ENCODE results near the gene RASSF7. TPM values are rescaled to one million over a fixed set of nuclear protein-coding genes. Genes with fewer than 3 reads are reported as not detected.

RASSF7 gene
- total and polyA plus RNA-seq, 8 donors = 17.6 to 253 (median 29.5) TPM

GRCh38 chr11:558503-558902, 2.3 kb upstream of the RASSF7 start:
- intact Hi-C loops (cut with DNase I) = loop anchor here in 2 of 3 donors (5.0 to 10.0 kb wide), 2 partner anchors 164 to 166 kb away; no protein-coding TSS in a partner anchor
- Histone ChIP-seq H3K36me3 (no peaks in the 10 kb centered on the region), H3K4me1 (peaks cover 0 to 19% (median 17%) of the 10 kb centered on the region in 3 donors), H3K27me3 (no peaks in the 10 kb centered on the region), H3K9me3 (no peaks in the 10 kb centered on the region), H3K4me3 (no peak overlapping the region), H3K27ac (no peak overlapping the region)
- ATAC-seq (no peak), DNase-seq (peak in 2 of 6 donors; percentile 49 to 74), FAIRE-seq (no peak)
- WGBS, 2 donors = 89% methylated on average over 20 of the region's 20 CpGs
- TF ChIP-seq, protein P1, sequence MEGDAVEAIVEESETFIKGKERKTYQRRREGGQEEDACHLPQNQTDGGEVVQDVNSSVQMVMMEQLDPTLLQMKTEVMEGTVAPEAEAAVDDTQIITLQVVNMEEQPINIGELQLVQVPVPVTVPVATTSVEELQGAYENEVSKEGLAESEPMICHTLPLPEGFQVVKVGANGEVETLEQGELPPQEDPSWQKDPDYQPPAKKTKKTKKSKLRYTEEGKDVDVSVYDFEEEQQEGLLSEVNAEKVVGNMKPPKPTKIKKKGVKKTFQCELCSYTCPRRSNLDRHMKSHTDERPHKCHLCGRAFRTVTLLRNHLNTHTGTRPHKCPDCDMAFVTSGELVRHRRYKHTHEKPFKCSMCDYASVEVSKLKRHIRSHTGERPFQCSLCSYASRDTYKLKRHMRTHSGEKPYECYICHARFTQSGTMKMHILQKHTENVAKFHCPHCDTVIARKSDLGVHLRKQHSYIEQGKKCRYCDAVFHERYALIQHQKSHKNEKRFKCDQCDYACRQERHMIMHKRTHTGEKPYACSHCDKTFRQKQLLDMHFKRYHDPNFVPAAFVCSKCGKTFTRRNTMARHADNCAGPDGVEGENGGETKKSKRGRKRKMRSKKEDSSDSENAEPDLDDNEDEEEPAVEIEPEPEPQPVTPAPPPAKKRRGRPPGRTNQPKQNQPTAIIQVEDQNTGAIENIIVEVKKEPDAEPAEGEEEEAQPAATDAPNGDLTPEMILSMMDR (IDR thresholded peaks at IDR 0.05) = no peak

DNA sequence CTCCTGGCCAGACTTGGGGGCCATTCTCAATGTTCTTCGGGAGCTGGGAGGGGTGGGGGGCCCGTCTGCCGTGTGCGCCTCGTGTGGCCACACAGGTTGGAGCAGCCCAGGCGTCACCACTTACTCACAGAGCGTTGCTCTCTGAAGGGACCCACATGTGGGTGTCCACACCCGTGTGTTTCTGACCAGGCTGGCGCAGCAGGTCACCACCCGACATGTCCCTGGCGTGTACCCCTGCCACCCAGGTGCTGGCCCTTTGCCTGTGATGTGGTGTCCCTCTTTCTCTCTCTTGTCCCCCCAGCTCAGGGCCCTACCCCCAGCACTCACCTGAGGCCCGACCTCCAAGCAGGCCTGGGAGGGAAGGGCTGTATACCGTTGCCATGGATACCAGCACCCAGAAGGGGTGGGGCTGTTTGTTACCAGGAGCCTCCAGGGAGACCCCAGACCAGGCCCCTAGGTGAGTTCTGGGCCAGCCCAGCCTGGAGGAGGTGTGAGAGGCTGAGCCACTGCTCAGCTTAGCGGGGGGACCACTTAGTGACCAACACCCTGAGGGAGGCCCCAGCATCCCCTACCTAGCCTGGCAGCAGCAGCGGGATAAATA, 1.6 kb upstream of the RASSF7 start:
- ATAC-seq (no peak), DNase-seq (peak in 2 of 6 donors; percentile 62 to 79), FAIRE-seq (no peak)
- 76 to 83% methylated on average over 15 of the region's 15 CpGs for WGBS, 2 donors
- no peak overlapping the region for H3K4me3 ChIP-seq
- peak overlapping the region; percentile 90 to 99 (median 96) for H3K27ac ChIP-seq
- no peaks in the 10 kb centered on the region for H3K36me3 ChIP-seq
- TF ChIP-seq, protein P1 (IDR thresholded peaks at IDR 0.05) = no peak
- intact Hi-C loops (cut with DNase I) = loop anchor here in 2 of 3 donors (5.0 to 10.0 kb wide), 2 partner anchors 163 to 166 kb away; no protein-coding TSS in a partner anchor
- no peaks in the 10 kb centered on the region for H3K27me3 ChIP-seq
- no peaks in the 10 kb centered on the region for H3K9me3 ChIP-seq
- H3K4me1 ChIP-seq = peaks cover 0 to 16% (median 16%) of the 10 kb centered on the region in 3 donors

DNA sequence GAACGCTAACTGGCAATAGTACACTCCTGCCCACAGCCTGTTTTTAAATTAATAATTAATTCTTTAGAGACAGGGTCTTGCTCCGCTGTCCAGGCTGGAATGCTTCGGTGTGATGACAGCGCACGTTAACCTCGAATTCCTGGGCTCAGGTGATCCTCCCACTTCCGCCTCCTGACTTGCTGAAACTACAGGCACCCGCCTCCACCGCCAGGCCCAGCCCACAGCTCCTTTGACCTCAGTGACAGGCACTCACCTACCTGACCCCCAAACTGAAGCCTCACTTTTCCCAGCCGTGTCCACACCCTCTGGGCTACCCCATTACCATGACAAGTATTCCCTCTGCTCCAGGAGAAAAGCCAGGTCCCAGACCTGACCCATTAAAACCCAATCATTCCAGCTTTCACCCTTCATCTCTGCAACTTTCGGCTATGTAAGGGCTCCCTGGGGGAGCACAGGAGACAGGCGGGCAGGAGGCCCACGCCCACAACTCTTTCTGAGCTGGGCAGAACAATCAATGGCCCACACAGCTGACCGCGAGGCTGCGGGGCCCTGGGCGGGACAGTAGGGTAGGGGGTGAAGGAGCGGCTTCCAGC, 962 bp upstream of the RASSF7 start:
- TF ChIP-seq, protein P1 (IDR thresholded peaks at IDR 0.05) = no peak
- Histone ChIP-seq H3K4me3 (peak overlapping the region; percentile 16 to 98 (median 74)), H3K9me3 (no peaks in the 10 kb centered on the region), H3K36me3 (no peaks in the 10 kb centered on the region), H3K27me3 (no peaks in the 10 kb centered on the region), H3K4me1 (peaks cover 0 to 11% (median 9%) of the 10 kb centered on the region in 3 donors), H3K27ac (peak overlapping the region; percentile 90 to 99 (median 96))
- intact Hi-C loops (cut with DNase I) = loop anchor here in 2 of 3 donors (5.0 to 10.0 kb wide), 2 partner anchors 162 to 165 kb away; no protein-coding TSS in a partner anchor
- DNase-seq = peak in 4 of 6 donors; percentile 65 to 79 (median 69)
- peak; percentile 0 to 7 (median 3) for ATAC-seq
- no peak for FAIRE-seq
- WGBS, 2 donors = 42 to 48% methylated on average over 18 of the region's 18 CpGs

GRCh38 chr11:561148-562003, 606 bp downstream of the RASSF7 start:
- intact Hi-C loops (cut with DNase I) = no loop called here
- DNase-seq = peak; percentile 80 to 92 (median 84)
- ATAC-seq = peak; percentile 56 to 76 (median 66)
- H3K4me1 ChIP-seq = peaks cover 0 to 11% (median 9%) of the 10 kb centered on the region in 3 donors
- FAIRE-seq = no peak
- no peaks in the 10 kb centered on the region for H3K36me3 ChIP-seq
- no peaks in the 10 kb centered on the region for H3K27me3 ChIP-seq
- TF ChIP-seq, protein P1 (IDR thresholded peaks at IDR 0.05) = no peak
- peak overlapping the region; percentile 84 to 99 (median 94) for H3K27ac ChIP-seq
- no peaks in the 10 kb centered on the region for H3K9me3 ChIP-seq
- H3K4me3 ChIP-seq = peak overlapping the region; percentile 71 to 98 (median 95)
- WGBS, 2 donors = 4 to 7% methylated on average over 46 to 67 of the region's 67 CpGs
